Hindlimb muscle (tissue), 1 donor: Measurements from ENCODE around the gene MPHOSPH8. TPM values are rescaled to one million over a fixed set of nuclear protein-coding genes. Genes with fewer than 3 reads are reported as not detected.
"Not testable (repeated sequence)": the region's sequence is repeated elsewhere in the genome, so short reads cannot be mapped to it uniquely, and the experiment has no call there.

Experiments used
- DNase-seq: peaks from one replicate; pipeline ENCODE4 v3.0.0-alpha.2; 2013
- polyA plus RNA-seq: library from polyadenylated mRNA; unstranded; fragments of 120-200 nt; gene quantifications from one replicate; pipeline ENCODE4 v1.2.1, GENCODE V29; 2013; ENCODE audit not compliant: insufficient read length

The MPHOSPH8 gene
- polyA plus RNA-seq, 1 donor = 32.4 TPM

GRCh38 chr13:19685437-19685836 is 52.0 kb downstream of the MPHOSPH8 start:
- no peak for DNase-seq

- not testable (repeated sequence) for DNase-seq
These were observed 58.0 kb downstream of the MPHOSPH8 start for GRCh38 chr13:19691447-19691846.

- DNase-seq = no peak
These were observed 62.0 kb downstream of the MPHOSPH8 start for GRCh38 chr13:19695428-19695827.

- no peak for DNase-seq
These were observed 62.4 kb downstream of the MPHOSPH8 start for GRCh38 chr13:19695829-19696228.

GRCh38 chr13:19700963-19701362 is 67.5 kb downstream of the MPHOSPH8 start:
- not testable (repeated sequence) for DNase-seq

- not testable (repeated sequence) for DNase-seq
These were observed 68.2 kb downstream of the MPHOSPH8 start for GRCh38 chr13:19701619-19702018.

- not testable (repeated sequence) for DNase-seq
These were observed 70.8 kb downstream of the MPHOSPH8 start for GRCh38 chr13:19704256-19704655.

GRCh38 chr13:19709039-19709438 is 75.6 kb downstream of the MPHOSPH8 start:
- DNase-seq = not testable (repeated sequence)

- not testable (repeated sequence) for DNase-seq
These were observed 76.3 kb downstream of the MPHOSPH8 start for GRCh38 chr13:19709782-19710181.

GRCh38 chr13:19713186-19713965 is 79.9 kb downstream of the MPHOSPH8 start:
- DNase-seq = no peak

- DNase-seq = no peak
These were observed 86.6 kb downstream of the MPHOSPH8 start for GRCh38 chr13:19720039-19720438.

Other genes with a start within 250 kb of the MPHOSPH8 start
- not detected for gene TPTE2, start 72.1 kb upstream of the MPHOSPH8 start, polyA plus RNA-seq
- 44.6 TPM for gene PSPC1, start 149.3 kb downstream of the MPHOSPH8 start, polyA plus RNA-seq
- 12.4 TPM for gene ZMYM5, start 230.0 kb downstream of the MPHOSPH8 start, polyA plus RNA-seq